Ammon's horn (tissue), 1 donor: ENCODE measurements around the gene RRAD.

Source experiments
- DNase-seq: peaks from one replicate; pipeline ENCODE4 v3.0.0-alpha.2; 2016; ENCODE audit warnings: low spot score

Gene RRAD

GRCh38 chr16:66934138-66934838 lies 9.0 kb upstream of the RRAD start, which contains the start of gene CIAO2B:
Gene CIAO2B (minus strand): TSS chr16:66934402. CDS start chr16:66934364, 38 bp downstream.
- DNase-seq, result peak; percentile 89

- no peak for DNase-seq
These were observed 8.4 kb upstream of the RRAD start for GRCh38 chr16:66933776-66934137.

DNA sequence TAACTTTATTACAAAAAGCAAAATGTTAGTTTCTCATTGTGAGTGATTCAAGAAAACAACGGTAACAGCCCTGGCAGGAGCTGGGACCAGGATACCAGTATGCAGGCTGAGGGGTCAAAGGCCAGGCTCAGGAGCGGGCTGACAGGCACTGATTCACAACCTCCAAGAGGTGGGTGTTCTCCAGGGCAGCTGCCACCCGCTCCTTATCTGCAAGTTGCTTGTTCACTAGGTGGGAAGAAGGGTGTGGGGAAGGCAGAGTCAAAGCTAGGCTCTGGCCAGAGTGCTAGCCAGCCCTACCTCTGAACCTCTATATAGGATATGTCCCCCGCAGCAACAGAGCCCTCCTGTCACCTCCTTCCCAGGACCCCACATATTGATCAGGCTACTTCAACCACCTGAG lies 6.7 kb upstream of the RRAD start:
- no peak for DNase-seq

- DNase-seq, result no peak
These were observed 6.3 kb upstream of the RRAD start for GRCh38 chr16:66931665-66932064.

DNA sequence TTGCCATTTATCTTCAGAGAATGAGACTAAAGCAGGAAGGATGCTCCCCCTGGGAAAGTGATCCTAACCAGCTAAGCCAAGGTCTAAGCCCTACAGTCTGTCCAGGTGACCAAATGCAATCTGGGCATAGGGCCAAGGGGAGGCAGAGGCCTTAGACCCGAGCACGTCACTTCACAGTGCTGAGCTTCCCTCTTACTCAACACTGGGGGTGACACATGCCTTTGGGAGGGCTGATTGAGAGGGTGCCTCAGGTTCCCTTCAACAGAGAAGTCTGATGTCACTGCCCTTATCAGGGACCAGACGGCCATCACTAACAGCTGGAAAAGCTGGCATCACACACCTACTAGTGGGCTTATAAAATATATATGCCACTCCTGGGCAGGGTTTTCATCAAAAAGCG lies 4.9 kb upstream of the RRAD start:
- no peak for DNase-seq

DNA sequence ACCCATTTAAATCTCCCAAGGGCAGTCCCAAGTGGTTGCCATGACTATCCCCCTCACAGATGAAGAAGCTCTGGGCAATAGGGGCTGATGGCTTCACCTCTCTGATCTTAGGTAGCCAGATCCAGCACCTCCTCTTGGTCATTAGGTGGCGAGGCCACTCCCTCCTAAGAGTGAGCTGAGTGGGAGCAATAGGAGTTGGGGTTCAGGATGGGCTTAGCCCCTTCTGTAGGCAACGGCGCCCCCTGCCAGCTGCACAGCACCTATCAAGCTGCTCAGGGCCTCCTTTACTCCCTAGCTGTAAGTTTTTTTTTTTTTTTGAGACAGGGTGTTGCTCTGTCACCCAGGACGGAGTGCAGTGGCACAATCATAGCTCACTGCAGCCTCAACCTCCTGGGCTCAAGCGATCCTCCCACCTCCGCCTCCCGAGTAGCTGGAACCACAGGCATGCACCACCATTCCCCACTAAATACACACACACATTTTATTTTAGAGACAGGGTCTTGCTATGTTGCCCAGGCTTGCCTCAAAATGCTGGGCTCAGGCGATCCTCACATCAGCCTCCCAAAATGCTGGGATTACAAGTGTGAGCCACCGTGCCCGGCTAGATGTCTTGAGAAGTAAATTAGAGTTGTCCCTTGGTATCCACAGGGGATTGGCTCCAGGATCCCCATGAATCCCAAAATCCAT lies 3.5 kb upstream of the RRAD start:
- no peak for DNase-seq

DNA sequence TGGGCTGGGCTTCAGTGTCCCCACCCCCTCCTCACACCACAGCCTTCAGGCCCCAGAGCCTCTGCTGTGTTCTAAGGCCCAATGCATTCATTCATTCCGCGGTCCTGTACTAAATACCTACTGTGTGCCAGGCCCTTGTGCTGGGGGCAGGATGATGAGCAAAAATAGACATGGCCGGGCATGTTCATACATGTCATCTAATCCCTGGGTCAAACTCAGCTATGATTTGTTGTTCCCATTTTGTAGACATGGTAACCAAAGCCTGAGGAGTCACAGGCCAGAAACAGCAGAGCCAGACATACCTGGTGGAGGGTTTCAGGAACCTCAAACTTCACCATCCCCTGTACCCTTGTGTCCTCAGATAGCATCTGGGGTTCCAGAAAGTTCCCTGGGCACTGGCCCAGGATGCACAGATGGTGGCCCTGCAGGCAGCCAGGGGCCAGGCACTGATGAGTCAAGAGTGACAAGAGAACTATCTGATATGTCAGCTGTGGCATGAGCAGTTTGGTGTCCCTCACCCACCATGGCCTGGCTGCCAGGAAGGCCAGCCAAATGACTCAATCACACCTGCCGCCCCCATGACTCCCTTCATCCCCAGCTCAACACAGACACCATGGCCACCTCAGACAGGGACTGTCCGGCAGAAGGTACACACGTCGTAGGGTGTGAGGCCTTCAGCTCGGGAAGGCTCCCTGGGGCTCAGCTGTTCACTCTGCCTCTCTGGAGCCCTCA lies 2.7 kb upstream of the RRAD start:
- DNase-seq, result no peak

- DNase-seq, result no peak
These were observed 1.7 kb upstream of the RRAD start for GRCh38 chr16:66926961-66927436.

- peak; percentile 55 for DNase-seq
These were observed 1.0 kb upstream of the RRAD start for GRCh38 chr16:66926171-66926947.

- DNase-seq, result no peak
These were observed 611 bp downstream of the RRAD start for GRCh38 chr16:66924527-66925321.

DNA sequence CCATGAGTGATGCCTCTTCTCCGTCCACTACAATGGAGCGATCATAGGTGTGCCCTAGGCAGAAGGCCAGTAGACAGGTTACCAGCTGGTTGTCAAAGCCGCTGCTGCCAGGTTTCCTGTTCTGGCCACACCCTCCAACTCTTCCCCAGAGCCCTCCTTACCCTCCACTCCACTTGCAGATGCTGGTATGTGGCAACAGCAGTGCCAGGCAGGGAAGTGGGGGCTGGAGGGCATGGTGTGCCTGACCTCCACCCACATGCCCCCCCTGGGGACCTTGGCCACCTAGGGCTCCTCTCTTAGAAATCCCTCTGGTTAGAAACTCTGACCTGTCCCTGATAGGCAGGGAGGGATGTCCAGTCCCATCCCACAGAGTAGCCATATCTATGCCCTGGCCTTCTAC lies 1.5 kb downstream of the RRAD start:
- DNase-seq, result no peak

GRCh38 chr16:66923247-66923731 lies 2.0 kb downstream of the RRAD start:
- DNase-seq, result peak; percentile 40

DNA sequence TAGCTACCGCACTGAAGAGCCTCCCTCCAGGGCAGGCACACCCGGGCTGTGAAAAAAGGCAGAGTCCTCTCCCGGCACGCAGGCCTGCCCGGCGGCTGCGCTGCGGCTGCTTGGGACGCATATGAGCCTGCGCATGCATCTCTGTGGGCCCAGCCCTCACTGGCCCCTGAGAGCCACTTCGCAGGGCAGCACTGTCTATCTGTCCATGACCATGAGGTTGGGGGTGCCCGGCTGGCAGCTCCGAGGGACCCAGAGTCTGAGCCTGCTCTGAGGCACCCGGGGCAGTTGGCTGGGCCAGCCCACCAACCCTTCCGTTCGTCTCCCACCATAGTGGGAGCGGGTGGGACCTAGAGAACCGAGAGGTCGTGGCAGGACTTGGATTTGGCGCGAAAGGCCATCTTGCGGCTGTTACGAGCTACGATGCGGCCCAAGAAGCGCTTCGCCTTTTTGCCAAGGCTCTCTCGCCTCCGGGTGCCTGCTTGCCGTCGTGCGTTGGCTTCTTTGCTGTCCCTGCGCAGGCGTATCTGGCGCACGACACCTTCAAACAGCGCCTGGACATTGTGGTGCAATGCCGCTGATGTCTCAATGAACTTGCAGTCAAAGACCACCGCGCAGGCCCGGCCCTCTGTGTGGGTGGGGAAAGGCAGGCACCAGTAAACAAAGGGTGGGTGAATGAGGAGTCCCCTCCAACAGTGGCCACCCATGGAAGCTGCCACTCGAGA lies 3.4 kb downstream of the RRAD start:
- no peak for DNase-seq

GRCh38 chr16:66920924-66921680 lies 4.2 kb downstream of the RRAD start:
- DNase-seq, result no peak

DNA sequence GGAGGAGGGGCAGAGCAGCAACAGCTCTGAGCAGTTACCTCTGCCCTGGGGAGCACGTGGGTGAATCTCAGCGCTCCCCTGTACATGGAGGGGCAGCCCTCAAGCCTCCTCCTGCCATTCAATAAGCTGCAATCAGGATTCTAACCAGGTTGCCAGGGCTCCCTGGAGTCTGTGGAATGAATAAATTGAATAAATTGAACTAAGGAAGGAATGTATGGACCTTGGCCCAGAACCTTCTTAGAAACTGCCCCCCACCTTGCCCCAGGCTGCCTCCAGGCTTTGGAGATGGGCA lies 5.1 kb downstream of the RRAD start:
- DNase-seq, result no peak

- no peak for DNase-seq
These were observed 5.6 kb downstream of the RRAD start for GRCh38 chr16:66919569-66920298.

DNA sequence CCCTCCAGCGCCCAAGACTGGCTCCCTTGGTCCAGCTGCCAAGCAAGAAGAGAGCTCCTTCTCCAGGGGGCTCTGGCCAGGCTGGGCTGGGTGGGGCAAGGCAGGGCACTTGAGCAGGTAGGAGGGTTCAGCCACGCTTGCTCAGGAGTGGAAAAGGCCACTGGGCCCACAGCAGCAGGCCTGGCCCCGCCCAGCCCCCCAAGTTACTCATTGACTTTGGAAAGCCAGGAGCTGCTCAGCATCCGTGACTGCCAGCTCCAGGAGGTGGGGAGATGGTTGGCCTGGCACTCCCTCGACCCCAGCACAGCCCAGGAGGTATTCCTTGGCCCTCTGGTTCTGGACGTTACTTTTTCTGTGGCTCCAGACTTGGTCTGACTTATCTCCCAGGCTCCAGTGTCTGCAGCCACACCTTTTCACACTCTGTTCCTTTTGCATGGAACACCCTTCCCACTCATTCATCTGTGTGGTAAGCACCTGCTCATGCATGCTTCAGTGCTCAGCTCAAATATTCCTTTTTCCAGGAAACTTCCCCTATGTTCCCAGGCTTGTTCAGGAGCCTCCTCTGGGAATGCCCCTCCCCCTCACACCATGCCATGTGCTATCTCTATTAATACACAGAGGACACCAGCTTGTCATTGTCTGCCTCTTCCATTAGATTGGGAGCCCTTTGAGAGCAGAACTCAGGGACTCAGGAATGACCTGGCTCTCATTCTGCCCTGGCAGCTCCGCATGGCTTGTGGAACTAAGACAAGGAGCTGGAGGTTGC lies 6.3 kb downstream of the RRAD start, which contains the start of gene CDH16:
TSS of gene CDH16 (minus strand) at position 83 of the 766 bp plus-strand sequence. CDS start 820 bp downstream, outside the sequence.
- no peak for DNase-seq

DNA sequence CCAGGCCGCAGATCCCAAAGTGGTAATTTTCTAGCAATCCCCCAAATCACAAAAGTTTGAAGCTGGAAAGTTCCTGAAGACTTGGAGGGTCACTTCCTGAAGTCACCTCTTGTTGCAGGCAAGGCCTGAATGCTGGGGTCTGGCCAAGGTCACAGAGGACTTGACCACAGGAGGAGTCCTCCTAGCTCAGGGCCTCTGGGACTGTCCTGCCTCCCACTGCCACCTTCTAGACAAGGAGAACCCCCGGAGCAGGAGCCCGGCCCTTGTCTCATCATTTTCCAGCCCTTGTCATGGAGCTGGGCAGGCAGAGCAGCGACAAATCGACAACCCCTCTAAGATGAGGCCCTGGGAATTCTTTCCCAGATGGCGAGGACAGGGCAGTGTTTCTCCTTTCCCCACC lies 7.0 kb downstream of the RRAD start:
- no peak for DNase-seq
